B cell (primary cell): ENCODE results near the gene TNRC6C.

Experiments
- EZH2 ChIP-seq: IDR thresholded peaks from 2 replicates; pipeline ENCODE4 v1.6.1; 2012; ENCODE audit warnings: borderline replicate concordance, low read depth, mild to moderate bottlenecking, moderate library complexity, low read length; ENCODE audit not compliant: insufficient read depth, poor library complexity, severe bottlenecking
- TF ChIP-seq, protein P1 (sequence below): fragments of 200-600 bp; IDR thresholded peaks from one replicate; pipeline ENCODE4 v1.8.0; 2022; ENCODE audit warnings: antibody characterized with exemption, mild to moderate bottlenecking

DNA sequence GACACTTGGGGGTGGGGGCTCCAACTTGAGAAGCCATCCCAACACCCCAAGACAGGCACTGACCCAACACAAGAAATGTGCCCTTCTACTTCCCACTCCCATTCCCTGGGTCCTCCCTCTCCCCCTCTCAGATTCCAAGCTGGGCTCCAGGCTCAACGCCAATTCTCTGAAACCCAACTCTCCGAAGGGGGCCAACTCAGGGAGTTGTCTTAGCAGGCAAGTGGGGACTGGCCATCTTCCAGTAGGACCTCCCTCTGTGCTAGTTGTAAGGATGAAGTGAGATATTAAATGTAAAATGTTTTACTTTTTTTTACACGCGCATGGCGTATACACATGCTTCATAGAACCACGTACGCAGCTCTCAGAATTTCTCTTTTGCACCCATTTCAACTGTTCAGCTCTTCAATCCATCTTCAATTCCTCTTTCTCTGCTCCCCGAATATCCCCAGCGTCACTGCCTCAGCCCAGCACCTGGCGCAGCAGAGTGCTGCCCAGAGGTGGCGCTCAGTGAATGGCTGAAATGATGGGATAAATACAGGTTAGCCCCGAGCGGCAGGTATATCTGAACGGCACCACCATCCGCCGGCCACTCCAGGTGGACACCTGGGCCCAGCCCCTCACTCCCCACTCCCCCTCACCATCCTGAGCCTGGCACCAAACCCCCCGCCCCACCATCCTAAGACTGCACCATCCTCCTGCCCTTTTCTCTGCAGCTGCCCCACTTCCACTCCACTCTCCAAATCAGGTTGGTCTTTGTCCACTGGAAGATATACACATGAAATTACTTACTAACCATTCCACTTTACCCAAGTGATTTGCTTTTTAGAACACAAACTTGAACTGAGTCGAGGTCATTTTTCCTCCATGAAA is 43.9 kb upstream of the TNRC6C start:
- TF ChIP-seq, protein P1, sequence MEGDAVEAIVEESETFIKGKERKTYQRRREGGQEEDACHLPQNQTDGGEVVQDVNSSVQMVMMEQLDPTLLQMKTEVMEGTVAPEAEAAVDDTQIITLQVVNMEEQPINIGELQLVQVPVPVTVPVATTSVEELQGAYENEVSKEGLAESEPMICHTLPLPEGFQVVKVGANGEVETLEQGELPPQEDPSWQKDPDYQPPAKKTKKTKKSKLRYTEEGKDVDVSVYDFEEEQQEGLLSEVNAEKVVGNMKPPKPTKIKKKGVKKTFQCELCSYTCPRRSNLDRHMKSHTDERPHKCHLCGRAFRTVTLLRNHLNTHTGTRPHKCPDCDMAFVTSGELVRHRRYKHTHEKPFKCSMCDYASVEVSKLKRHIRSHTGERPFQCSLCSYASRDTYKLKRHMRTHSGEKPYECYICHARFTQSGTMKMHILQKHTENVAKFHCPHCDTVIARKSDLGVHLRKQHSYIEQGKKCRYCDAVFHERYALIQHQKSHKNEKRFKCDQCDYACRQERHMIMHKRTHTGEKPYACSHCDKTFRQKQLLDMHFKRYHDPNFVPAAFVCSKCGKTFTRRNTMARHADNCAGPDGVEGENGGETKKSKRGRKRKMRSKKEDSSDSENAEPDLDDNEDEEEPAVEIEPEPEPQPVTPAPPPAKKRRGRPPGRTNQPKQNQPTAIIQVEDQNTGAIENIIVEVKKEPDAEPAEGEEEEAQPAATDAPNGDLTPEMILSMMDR = no peak
- no peak for TF ChIP-seq EZH2
